GM12892 (cell line): ENCODE results near the gene PGBD5.

Source experiments
- POLR2A ChIP-seq: IDR thresholded peaks from 2 replicates; pipeline ENCODE4 v1.6.1; 2011; ENCODE audit warnings: low read depth, low read length, control low read depth
- POLR2AphosphoS5 ChIP-seq: IDR thresholded peaks from 2 replicates; pipeline ENCODE4 v1.6.1; 2011; ENCODE audit warnings: low read depth, low read length, control low read depth
- TAF1 ChIP-seq: IDR thresholded peaks from 2 replicates; pipeline ENCODE4 v1.6.1; 2011; ENCODE audit warnings: low read depth, mild to moderate bottlenecking, control low read depth, low read length, borderline replicate concordance

- TF ChIP-seq POLR2AphosphoS5 (no peak), POLR2A (no peak), TAF1 (no peak)
Observed at GRCh38 chr1:230368871-230369270, 57.3 kb downstream of the PGBD5 start.
